Measurements from ENCODE around the gene ACACB. TPM values are rescaled to one million over a fixed set of nuclear protein-coding genes. Genes with fewer than 3 reads are reported as not detected.

ACACB gene
- total RNA-seq, 4 donors from 2014 or later: 5.9 to 48.4 (median 27.3) TPM

DNA sequence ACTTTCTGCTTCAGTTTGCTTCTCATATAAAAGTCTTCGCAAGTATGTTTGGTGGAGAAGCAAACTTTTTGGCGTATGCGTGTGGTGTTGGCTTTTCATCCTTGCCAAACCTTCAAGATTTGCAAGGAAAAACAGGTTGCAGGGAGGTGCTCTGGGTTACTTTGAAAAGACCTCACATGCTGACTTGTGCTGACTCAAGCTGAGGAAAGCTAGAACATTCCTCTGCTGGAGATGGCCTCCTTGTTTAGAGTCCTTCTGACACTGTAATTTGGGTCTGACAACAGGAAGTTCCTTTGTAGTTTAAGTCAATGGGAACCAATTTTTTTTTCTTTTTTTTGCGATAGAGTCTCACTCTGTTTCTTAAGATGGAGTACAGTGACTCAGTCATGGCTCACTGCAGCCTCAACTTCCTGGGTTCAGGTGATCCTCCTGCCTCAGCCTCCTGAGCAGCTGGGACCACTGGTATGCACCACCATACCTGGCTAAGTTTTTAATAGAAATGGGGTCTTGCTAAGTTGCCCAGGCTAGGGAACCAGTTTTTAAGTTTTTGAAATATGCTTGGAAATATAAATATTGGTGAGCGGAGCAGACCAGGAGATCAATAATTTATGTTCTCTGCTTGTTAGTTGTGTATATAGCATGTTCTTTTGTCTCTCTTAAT, 2.6 kb upstream of the ACACB start:
- WGBS, 2 donors: 72 to 78% methylated on average over 5 of the region's 5 CpGs

DNA sequence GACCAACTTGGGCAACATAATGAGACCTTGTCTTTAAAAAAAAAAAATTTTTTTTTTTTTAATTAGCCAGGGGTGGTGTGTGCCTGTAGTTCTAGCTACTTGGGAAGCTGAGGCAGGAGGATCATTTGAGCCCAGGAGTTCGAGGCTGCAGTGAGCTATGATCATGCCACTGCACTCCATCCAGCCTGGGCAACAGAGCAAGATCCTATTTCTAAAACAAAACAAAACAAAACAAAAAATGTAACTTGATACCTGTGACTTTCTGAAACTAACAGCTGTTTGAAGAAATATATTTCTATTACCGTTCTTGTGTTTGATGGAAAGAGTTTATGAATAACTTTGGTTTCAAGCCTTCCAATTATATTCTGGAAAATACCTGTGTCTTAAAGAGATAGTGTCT, 1.7 kb upstream of the ACACB start:
- H3K4me1 ChIP-seq: peaks cover 9 to 81% (median 45%) of the 10 kb centered on the region in 3 donors
- peak overlapping the region in 3 of 4 donors; percentile 87 to 95 (median 90) for H3K27ac ChIP-seq
- 48 to 62% methylated on average over 2 of the region's 2 CpGs for WGBS, 2 donors
- no peaks in the 10 kb centered on the region for H3K27me3 ChIP-seq
- H3K9me3 ChIP-seq: no peaks in the 10 kb centered on the region
- no peak for DNase-seq
- H3K36me3 ChIP-seq: peaks cover 0 to 7% (median 0%) of the 10 kb centered on the region in 3 donors
- TF ChIP-seq, protein P1, sequence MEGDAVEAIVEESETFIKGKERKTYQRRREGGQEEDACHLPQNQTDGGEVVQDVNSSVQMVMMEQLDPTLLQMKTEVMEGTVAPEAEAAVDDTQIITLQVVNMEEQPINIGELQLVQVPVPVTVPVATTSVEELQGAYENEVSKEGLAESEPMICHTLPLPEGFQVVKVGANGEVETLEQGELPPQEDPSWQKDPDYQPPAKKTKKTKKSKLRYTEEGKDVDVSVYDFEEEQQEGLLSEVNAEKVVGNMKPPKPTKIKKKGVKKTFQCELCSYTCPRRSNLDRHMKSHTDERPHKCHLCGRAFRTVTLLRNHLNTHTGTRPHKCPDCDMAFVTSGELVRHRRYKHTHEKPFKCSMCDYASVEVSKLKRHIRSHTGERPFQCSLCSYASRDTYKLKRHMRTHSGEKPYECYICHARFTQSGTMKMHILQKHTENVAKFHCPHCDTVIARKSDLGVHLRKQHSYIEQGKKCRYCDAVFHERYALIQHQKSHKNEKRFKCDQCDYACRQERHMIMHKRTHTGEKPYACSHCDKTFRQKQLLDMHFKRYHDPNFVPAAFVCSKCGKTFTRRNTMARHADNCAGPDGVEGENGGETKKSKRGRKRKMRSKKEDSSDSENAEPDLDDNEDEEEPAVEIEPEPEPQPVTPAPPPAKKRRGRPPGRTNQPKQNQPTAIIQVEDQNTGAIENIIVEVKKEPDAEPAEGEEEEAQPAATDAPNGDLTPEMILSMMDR (IDR thresholded peaks at IDR 0.05): no peak
- TF ChIP-seq POLR2A (IDR thresholded peaks at IDR 0.05): no peak
- H3K4me3 ChIP-seq: no peak overlapping the region
- intact Hi-C loops (cut with DNase I): loop anchor here (10.0 kb wide), 1 partner anchor 270 kb away; no protein-coding TSS in a partner anchor

More for the DNA sequence above, 2.6 kb upstream of the ACACB start:
- DNase-seq: no peak
- intact Hi-C loops (cut with DNase I): loop anchor here (10.0 kb wide), 1 partner anchor 271 kb away; no protein-coding TSS in a partner anchor
- no peak for TF ChIP-seq POLR2A (IDR thresholded peaks at IDR 0.05)
- TF ChIP-seq, protein P1 (IDR thresholded peaks at IDR 0.05): no peak
- Histone ChIP-seq H3K9me3 (no peaks in the 10 kb centered on the region), H3K27ac (peak overlapping the region in 3 of 4 donors; percentile 72 to 95 (median 87)), H3K4me1 (peaks cover 9 to 81% (median 45%) of the 10 kb centered on the region in 3 donors), H3K4me3 (no peak overlapping the region), H3K27me3 (no peaks in the 10 kb centered on the region), H3K36me3 (peaks cover 0 to 16% (median 0%) of the 10 kb centered on the region in 3 donors)

DNA sequence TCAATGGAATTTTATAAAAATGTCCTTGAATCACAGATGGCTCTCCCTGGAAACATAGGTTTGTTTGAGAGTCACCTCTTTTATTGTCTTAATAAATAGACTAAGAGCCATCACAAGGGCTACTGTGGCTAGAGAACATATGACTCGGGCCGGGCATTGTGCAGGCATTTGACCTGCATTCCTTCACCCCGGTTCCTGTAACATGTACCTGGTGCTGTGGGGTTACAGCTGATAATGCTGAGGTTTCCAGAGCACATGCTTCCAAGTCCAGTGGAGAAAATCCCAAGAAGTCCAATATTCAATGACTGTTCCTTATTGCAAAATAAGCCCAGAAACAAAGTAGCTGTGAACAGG, 1.0 kb upstream of the ACACB start:
- Histone ChIP-seq H3K27me3 (no peaks in the 10 kb centered on the region), H3K27ac (peak overlapping the region; percentile 33 to 95 (median 88)), H3K9me3 (no peaks in the 10 kb centered on the region), H3K36me3 (no peaks in the 10 kb centered on the region), H3K4me1 (peaks cover 9 to 75% (median 40%) of the 10 kb centered on the region in 3 donors), H3K4me3 (peak overlapping the region in 1 of 4 donors; percentile 7)
- DNase-seq: no peak
- TF ChIP-seq, protein P1 (IDR thresholded peaks at IDR 0.05): no peak
- TF ChIP-seq POLR2A (IDR thresholded peaks at IDR 0.05): no peak
- intact Hi-C loops (cut with DNase I): loop anchor here (10.0 kb wide), 1 partner anchor 269 kb away; no protein-coding TSS in a partner anchor
- WGBS, 2 donors: 68 to 73% methylated on average over 3 of the region's 3 CpGs

DNA sequence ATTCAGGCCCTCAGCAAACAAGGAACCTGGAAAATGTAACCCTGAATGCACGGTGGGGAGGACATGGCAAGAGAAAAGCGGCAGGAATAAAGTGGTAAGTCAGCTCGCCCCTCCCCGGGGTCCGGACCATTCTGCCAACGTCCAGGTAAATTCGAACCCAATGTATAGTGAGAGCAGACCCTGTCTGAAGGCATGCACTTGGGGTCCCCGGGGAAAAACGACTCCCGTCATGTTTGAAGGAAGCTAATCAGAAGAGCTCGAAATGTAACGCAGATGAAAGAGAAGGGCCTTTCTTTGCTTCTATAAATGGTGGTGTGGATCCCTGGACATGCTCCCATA, 193 bp downstream of the ACACB start:
- WGBS, 2 donors: 68 to 82% methylated on average over 12 of the region's 12 CpGs
- no peak for DNase-seq
- TF ChIP-seq, protein P1 (IDR thresholded peaks at IDR 0.05): no peak
- TF ChIP-seq POLR2A (IDR thresholded peaks at IDR 0.05): no peak
- H3K36me3 ChIP-seq: no peaks in the 10 kb centered on the region
- H3K9me3 ChIP-seq: no peaks in the 10 kb centered on the region
- intact Hi-C loops (cut with DNase I): loop anchor here (10.0 kb wide), 1 partner anchor 268 kb away; no protein-coding TSS in a partner anchor
- no peaks in the 10 kb centered on the region for H3K27me3 ChIP-seq
- H3K4me1 ChIP-seq: peaks cover 6 to 63% (median 39%) of the 10 kb centered on the region in 3 donors
- peak overlapping the region; percentile 56 to 95 (median 88) for H3K27ac ChIP-seq
- peak overlapping the region in 1 of 4 donors; percentile 7 for H3K4me3 ChIP-seq

DNA sequence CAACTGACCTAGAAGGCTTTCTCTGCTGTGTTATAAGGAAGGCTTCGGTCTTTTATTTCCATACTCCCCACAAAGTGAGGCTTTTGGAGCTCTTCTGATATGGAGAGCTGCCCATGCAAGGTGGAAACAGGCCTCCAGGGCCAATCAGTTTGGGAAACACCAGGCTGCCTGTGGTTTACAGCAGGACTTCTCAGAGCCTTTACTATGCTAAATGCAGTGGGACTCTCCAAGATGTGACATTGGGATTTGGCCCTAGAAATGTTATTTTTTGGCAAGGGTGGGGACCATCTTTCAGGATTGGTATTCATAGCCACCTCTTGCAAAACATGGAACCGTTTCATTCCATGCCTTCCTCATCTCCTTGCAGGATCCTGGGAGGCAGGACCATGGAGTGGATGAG, 3.7 kb downstream of the ACACB start:
- no peaks in the 10 kb centered on the region for H3K27me3 ChIP-seq
- DNase-seq: no peak
- H3K9me3 ChIP-seq: no peaks in the 10 kb centered on the region
- peaks cover 0 to 28% (median 17%) of the 10 kb centered on the region in 3 donors for H3K4me1 ChIP-seq
- TF ChIP-seq, protein P1 (IDR thresholded peaks at IDR 0.05): no peak
- no peak for TF ChIP-seq POLR2A (IDR thresholded peaks at IDR 0.05)
- no peaks in the 10 kb centered on the region for H3K36me3 ChIP-seq
- peak overlapping the region in 2 of 4 donors; percentile 9 to 23 for H3K27ac ChIP-seq
- intact Hi-C loops (cut with DNase I): no loop called here
- no peak overlapping the region for H3K4me3 ChIP-seq
- 85 to 93% methylated on average over 1 of the region's 2 CpGs for WGBS, 2 donors

Measured in esophagus squamous epithelium (tissue), 5 donors.